ENCODE measurements around the gene RIF1. TPM values are rescaled to one million over a fixed set of nuclear protein-coding genes. Genes with fewer than 3 reads are reported as not detected.

RIF1 gene
- total RNA-seq, 1 donor from 2014 or later: 96.4 TPM

- Mint-ChIP-seq H3K27me3 (ENCODE audit: insufficient read depth, low read depth) (no peaks in the 10 kb centered on the region), H3K4me3 (no peak overlapping the region), H3K36me3 (no peaks in the 10 kb centered on the region), H3K4me1 (peaks cover 13% of the 10 kb centered on the region), H3K27ac (no peak overlapping the region), H3K9me3 (no peaks in the 10 kb centered on the region)
- Histone ChIP-seq H4K20me1 (ENCODE audit: low read depth) (no peaks in the 10 kb centered on the region), H3F3A (ENCODE audit: low read depth) (no peaks in the 10 kb centered on the region), H3K9ac (no peak overlapping the region), H3K4me2 (no peak overlapping the region), H3K36me3 (no peaks in the 10 kb centered on the region), H3K9me3 (ENCODE audit: low read depth) (no peaks in the 10 kb centered on the region), H2AFZ (replicated peaks) (no peak overlapping the region), H3K4me1 (peaks cover 10% of the 10 kb centered on the region), H3K27me3 (no peaks in the 10 kb centered on the region), H3K4me3 (no peak overlapping the region), H3K79me2 (ENCODE audit: low read depth) (no peaks in the 10 kb centered on the region), H3K27ac (no peak overlapping the region)
- TF ChIP-seq EZH2 (IDR thresholded peaks at IDR 0.05) (no peak), EZH2phosphoT487 (IDR thresholded peaks at IDR 0.05) (no peak)
- TF ChIP-seq, protein P1, sequence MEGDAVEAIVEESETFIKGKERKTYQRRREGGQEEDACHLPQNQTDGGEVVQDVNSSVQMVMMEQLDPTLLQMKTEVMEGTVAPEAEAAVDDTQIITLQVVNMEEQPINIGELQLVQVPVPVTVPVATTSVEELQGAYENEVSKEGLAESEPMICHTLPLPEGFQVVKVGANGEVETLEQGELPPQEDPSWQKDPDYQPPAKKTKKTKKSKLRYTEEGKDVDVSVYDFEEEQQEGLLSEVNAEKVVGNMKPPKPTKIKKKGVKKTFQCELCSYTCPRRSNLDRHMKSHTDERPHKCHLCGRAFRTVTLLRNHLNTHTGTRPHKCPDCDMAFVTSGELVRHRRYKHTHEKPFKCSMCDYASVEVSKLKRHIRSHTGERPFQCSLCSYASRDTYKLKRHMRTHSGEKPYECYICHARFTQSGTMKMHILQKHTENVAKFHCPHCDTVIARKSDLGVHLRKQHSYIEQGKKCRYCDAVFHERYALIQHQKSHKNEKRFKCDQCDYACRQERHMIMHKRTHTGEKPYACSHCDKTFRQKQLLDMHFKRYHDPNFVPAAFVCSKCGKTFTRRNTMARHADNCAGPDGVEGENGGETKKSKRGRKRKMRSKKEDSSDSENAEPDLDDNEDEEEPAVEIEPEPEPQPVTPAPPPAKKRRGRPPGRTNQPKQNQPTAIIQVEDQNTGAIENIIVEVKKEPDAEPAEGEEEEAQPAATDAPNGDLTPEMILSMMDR (IDR thresholded peaks at IDR 0.05): no peak
- no peak for DNase-seq (ENCODE audit: low spot score)
These were observed 112.9 kb downstream of the RIF1 start for GRCh38 chr2:151522556-151522955.

- Histone ChIP-seq H2AFZ (replicated peaks) (no peak overlapping the region), H3K4me3 (no peak overlapping the region), H3F3A (ENCODE audit: low read depth) (no peaks in the 10 kb centered on the region), H3K9ac (no peak overlapping the region), H3K4me2 (no peak overlapping the region), H3K9me3 (ENCODE audit: low read depth) (no peaks in the 10 kb centered on the region), H4K20me1 (ENCODE audit: low read depth) (no peaks in the 10 kb centered on the region), H3K27me3 (no peaks in the 10 kb centered on the region), H3K79me2 (ENCODE audit: low read depth) (no peaks in the 10 kb centered on the region), H3K27ac (no peak overlapping the region), H3K4me1 (peaks cover 10% of the 10 kb centered on the region), H3K36me3 (no peaks in the 10 kb centered on the region)
- H3K27me3 Mint-ChIP-seq (ENCODE audit: insufficient read depth, low read depth): no peaks in the 10 kb centered on the region
- H3K36me3 Mint-ChIP-seq: no peaks in the 10 kb centered on the region
- no peak overlapping the region for H3K27ac Mint-ChIP-seq
- peaks cover 13% of the 10 kb centered on the region for H3K4me1 Mint-ChIP-seq
- no peaks in the 10 kb centered on the region for H3K9me3 Mint-ChIP-seq
- no peak for TF ChIP-seq EZH2phosphoT487 (IDR thresholded peaks at IDR 0.05)
- TF ChIP-seq EZH2 (IDR thresholded peaks at IDR 0.05): no peak
- TF ChIP-seq, protein P1 (IDR thresholded peaks at IDR 0.05): no peak
- DNase-seq (ENCODE audit: low spot score): no peak
- no peak overlapping the region for H3K4me3 Mint-ChIP-seq
These were observed 114.1 kb downstream of the RIF1 start for GRCh38 chr2:151523850-151524249.

DNA sequence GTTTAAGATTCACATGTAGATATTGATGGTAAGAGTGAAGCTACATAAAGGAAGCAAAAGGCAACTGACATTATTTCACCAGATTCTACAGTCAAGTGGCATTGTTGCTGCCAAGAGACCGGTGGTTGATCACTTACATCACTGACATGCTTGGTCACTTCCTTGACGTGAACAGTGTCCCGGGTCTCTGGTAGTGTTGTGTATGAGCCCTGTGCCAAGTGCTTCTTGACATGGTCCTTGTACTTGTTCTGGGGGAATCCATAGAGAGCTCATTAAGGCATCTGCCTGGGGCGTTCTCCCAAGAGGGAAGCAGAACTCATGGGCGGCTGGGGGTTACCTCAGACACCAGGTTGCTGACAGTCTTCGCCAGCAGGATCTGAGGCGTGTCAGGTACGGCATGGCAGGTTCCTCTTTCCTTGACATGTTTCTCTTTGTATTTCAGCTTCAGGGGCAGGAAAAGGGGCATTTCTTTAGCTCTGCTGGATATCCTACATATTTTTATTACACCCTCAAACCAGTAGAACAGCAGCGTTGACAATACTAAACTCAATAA is 116.2 kb downstream of the RIF1 start:
- H3K9ac ChIP-seq: no peak overlapping the region
- H3F3A ChIP-seq (ENCODE audit: low read depth): no peaks in the 10 kb centered on the region
- no peaks in the 10 kb centered on the region for H3K9me3 ChIP-seq (ENCODE audit: low read depth)
- H3K4me3 Mint-ChIP-seq: no peak overlapping the region
- H3K36me3 Mint-ChIP-seq: no peaks in the 10 kb centered on the region
- H3K27me3 ChIP-seq: no peaks in the 10 kb centered on the region
- H4K20me1 ChIP-seq (ENCODE audit: low read depth): no peaks in the 10 kb centered on the region
- H3K27ac ChIP-seq: no peak overlapping the region
- peaks cover 8% of the 10 kb centered on the region for H3K4me1 ChIP-seq
- no peak overlapping the region for H3K27ac Mint-ChIP-seq
- no peaks in the 10 kb centered on the region for H3K9me3 Mint-ChIP-seq
- H3K4me3 ChIP-seq: no peak overlapping the region
- DNase-seq (ENCODE audit: low spot score): no peak
- no peak for TF ChIP-seq EZH2phosphoT487 (IDR thresholded peaks at IDR 0.05)
- TF ChIP-seq, protein P1 (IDR thresholded peaks at IDR 0.05): no peak
- no peak for TF ChIP-seq EZH2 (IDR thresholded peaks at IDR 0.05)
- no peaks in the 10 kb centered on the region for H3K27me3 Mint-ChIP-seq (ENCODE audit: insufficient read depth, low read depth)
- H3K4me2 ChIP-seq: no peak overlapping the region
- peaks cover 10% of the 10 kb centered on the region for H3K4me1 Mint-ChIP-seq
- no peaks in the 10 kb centered on the region for H3K79me2 ChIP-seq (ENCODE audit: low read depth)
- no peaks in the 10 kb centered on the region for H3K36me3 ChIP-seq
- H2AFZ ChIP-seq (replicated peaks): no peak overlapping the region
